Uterus (tissue), 2 donors: Measurements from ENCODE around the gene RHCG.

ENCODE experiments used
- POLR2A ChIP-seq, 2 donors: fragments of 450-650 bp; IDR thresholded peaks; one replicate each; pipeline ENCODE4 v1.6.1; 2016; ENCODE audit warnings: antibody characterized with exemption in 2 of 2, mild to moderate bottlenecking in 1 of 2, moderate library complexity in 1 of 2
- TF ChIP-seq, protein P1 (sequence below), 4 experiments: fragments of 200-600 bp in 2 of 4; fragments of 450-650 bp in 2 of 4; sonication (generic) in 2 of 4; IDR thresholded peaks; one replicate each; pipeline ENCODE4 v1.5.1; 2016 to 2019; ENCODE audit warnings: antibody characterized with exemption in 4 of 4, mild to moderate bottlenecking in 2 of 4, moderate library complexity in 1 of 4

DNA sequence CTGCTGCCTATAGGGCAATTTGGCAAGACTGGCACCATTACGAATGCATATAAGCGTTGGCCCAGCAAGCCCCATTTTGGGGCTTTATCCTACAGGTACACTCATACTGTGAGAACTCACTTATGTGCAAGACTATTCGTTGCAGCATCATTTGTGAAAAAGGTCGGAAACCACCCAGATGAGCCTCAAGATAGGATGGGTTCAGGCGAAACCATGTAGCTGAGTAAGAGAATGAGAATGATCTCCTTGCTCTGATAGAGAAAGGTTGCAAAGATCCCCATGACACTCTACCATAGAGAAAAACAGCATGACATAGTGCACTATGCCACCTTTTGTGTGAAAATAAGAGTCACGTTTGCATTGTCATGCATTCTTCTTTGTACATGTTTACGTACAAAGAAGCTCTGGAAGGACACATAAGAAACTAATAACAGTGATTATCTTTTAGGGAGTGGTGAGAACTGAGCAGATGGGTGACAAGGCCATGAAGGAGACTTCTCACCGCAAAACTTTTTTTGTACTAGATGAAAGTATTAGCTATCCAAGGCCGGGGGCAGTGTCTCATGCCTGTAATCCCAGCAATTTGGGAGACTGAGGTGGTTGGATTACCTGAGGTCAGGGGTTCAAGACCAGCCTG lies 50.0 kb downstream of the RHCG start:
- no peak for TF ChIP-seq POLR2A (IDR thresholded peaks at IDR 0.05)
- TF ChIP-seq, protein P1, sequence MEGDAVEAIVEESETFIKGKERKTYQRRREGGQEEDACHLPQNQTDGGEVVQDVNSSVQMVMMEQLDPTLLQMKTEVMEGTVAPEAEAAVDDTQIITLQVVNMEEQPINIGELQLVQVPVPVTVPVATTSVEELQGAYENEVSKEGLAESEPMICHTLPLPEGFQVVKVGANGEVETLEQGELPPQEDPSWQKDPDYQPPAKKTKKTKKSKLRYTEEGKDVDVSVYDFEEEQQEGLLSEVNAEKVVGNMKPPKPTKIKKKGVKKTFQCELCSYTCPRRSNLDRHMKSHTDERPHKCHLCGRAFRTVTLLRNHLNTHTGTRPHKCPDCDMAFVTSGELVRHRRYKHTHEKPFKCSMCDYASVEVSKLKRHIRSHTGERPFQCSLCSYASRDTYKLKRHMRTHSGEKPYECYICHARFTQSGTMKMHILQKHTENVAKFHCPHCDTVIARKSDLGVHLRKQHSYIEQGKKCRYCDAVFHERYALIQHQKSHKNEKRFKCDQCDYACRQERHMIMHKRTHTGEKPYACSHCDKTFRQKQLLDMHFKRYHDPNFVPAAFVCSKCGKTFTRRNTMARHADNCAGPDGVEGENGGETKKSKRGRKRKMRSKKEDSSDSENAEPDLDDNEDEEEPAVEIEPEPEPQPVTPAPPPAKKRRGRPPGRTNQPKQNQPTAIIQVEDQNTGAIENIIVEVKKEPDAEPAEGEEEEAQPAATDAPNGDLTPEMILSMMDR (IDR thresholded peaks at IDR 0.05) = no peak
